IMR-90 (cell line): ENCODE results near the gene ACTL9. TPM values are rescaled to one million over a fixed set of nuclear protein-coding genes. Genes with fewer than 3 reads are reported as not detected.

Experiments used
- ATAC-seq: fragments of 200-7000 bp; cut with Tn5 transposase; 2 replicates; pipeline ENCODE4 v1.9.1; 2020; ENCODE audit warnings: low read depth, mild to moderate bottlenecking, moderate library complexity
- BruUV-seq: library from RNA; stranded (reverse); fragments of 400-500 nt; replicated peaks from 2 replicates; lab custom pipeline; 2021; lab: Mats Ljungman, UMichigan
- CTCF ChIA-PET: fragments of 300-600 bp; formaldehyde crosslinking; extraction: SDS; loops from one replicate; lab custom pipeline; 2021; ENCODE audit warnings: antibody characterized with exemption; lab: Yijun Ruan, JAX
- POLR2A ChIA-PET: fragments of 300-600 bp; sonication (Branson Sonifier 250); formaldehyde crosslinking; loops from one replicate; lab custom pipeline; 2022; ENCODE audit warnings: antibody characterized with exemption; ENCODE audit not compliant: unreplicated experiment; lab: Charles Lee
- DNase-seq: peaks from one replicate; pipeline ENCODE4 v3.0.0; 2013
- H2AFZ ChIP-seq: replicated peaks from 2 replicates; pipeline ENCODE3; 2013; ENCODE audit warnings: low read length, mild to moderate bottlenecking; ENCODE audit not compliant: poor library complexity
- H2AK5ac ChIP-seq: 2 replicates; pipeline ENCODE4 v1.6.1; 2013; ENCODE audit warnings: low read depth, low read length, inconsistent platforms
- H2AK9ac ChIP-seq: replicated peaks from 2 replicates; pipeline ENCODE3; 2013; ENCODE audit warnings: mild to moderate bottlenecking, low read depth, low read length, moderate library complexity; ENCODE audit not compliant: poor library complexity
- H2BK120ac ChIP-seq: 2 replicates; pipeline ENCODE4 v1.6.1; 2013; ENCODE audit warnings: low read depth, low read length, inconsistent platforms
- H2BK15ac ChIP-seq: 3 replicates; pipeline ENCODE4 v1.6.1; 2013; ENCODE audit warnings: low read depth, low read length, inconsistent platforms
- H2BK20ac ChIP-seq: 2 replicates; pipeline ENCODE4 v1.6.1; 2013; ENCODE audit warnings: low read depth, mild to moderate bottlenecking, inconsistent platforms, low read length, moderate library complexity
- H2BK5ac ChIP-seq: 2 replicates; pipeline ENCODE4 v1.6.1; 2013; ENCODE audit warnings: mild to moderate bottlenecking, low read depth, low read length, inconsistent platforms; ENCODE audit not compliant: poor library complexity, severe bottlenecking
- H3K14ac ChIP-seq: replicated peaks from 2 replicates; pipeline ENCODE4 v1.6.1; 2013; ENCODE audit warnings: low read depth, low read length, inconsistent platforms
- H3K18ac ChIP-seq: 2 replicates; pipeline ENCODE4 v1.6.1; 2013; ENCODE audit warnings: low read depth, low read length, control low read depth
- H3K23ac ChIP-seq: 2 replicates; pipeline ENCODE4 v1.6.1; 2013; ENCODE audit warnings: low read depth, low read length, inconsistent platforms
- H3K27ac ChIP-seq: 2 replicates; pipeline ENCODE4 v1.5.1; 2013; ENCODE audit warnings: mild to moderate bottlenecking, control low read depth, low read length; ENCODE audit not compliant: insufficient read depth
- H3K27me3 ChIP-seq: 2 replicates; pipeline ENCODE4 v1.6.1; 2013; ENCODE audit warnings: low read length; ENCODE audit not compliant: control insufficient read depth, insufficient read depth
- H3K36me3 ChIP-seq: 2 replicates; pipeline ENCODE4 v1.6.1; 2013; ENCODE audit warnings: low read length, mixed read lengths; ENCODE audit not compliant: control insufficient read depth, insufficient read depth
- H3K4ac ChIP-seq: 2 replicates; pipeline ENCODE4 v1.6.1; 2013; ENCODE audit warnings: low read depth, low read length, inconsistent platforms
- H3K4me1 ChIP-seq: 2 replicates; pipeline ENCODE4 v1.6.1; 2013; ENCODE audit warnings: low read length, mixed read lengths; ENCODE audit not compliant: control insufficient read depth, insufficient read depth
- H3K4me2 ChIP-seq: 2 replicates; pipeline ENCODE4 v1.6.1; 2013; ENCODE audit warnings: low read depth, mild to moderate bottlenecking, control low read depth, low read length, moderate library complexity
- H3K4me3 ChIP-seq: 2 replicates; pipeline ENCODE4 v1.5.1; 2013; ENCODE audit warnings: low read depth, mild to moderate bottlenecking, control low read depth, low read length, moderate library complexity; ENCODE audit not compliant: insufficient read depth
- H3K56ac ChIP-seq: 2 replicates; pipeline ENCODE4 v1.6.1; 2013; ENCODE audit warnings: low read length, inconsistent platforms; ENCODE audit not compliant: insufficient read depth; ENCODE audit errors: extremely low read depth
- H3K79me1 ChIP-seq, 2 experiments: 2 replicates each; pipeline ENCODE4 v1.6.1; 2013; ENCODE audit warnings: low read length in 2 of 2, inconsistent platforms in 1 of 2, low read depth in 1 of 2
- H3K9ac ChIP-seq: 2 replicates; pipeline ENCODE4 v1.6.1; 2013; ENCODE audit warnings: low read depth, low read length, control low read depth
- H3K9me1 ChIP-seq: 2 replicates; pipeline ENCODE4 v1.6.1; 2013; ENCODE audit warnings: low read length, inconsistent platforms; ENCODE audit not compliant: insufficient read depth
- H3K9me3 ChIP-seq: 2 replicates; pipeline ENCODE4 v1.6.1; 2013; ENCODE audit warnings: low read length; ENCODE audit not compliant: control insufficient read depth, insufficient read depth
- H4K20me1 ChIP-seq: 2 replicates; pipeline ENCODE4 v1.6.1; 2013; ENCODE audit warnings: low read length, inconsistent platforms; ENCODE audit not compliant: insufficient read depth
- H4K5ac ChIP-seq: 2 replicates; pipeline ENCODE4 v1.6.1; 2013; ENCODE audit warnings: mild to moderate bottlenecking, low read depth, low read length, control low read depth
- H4K8ac ChIP-seq, 2 experiments: 2 replicates each; pipeline ENCODE4 v1.6.1; 2013; ENCODE audit warnings: low read depth in 2 of 2, low read length in 2 of 2, control low read depth in 1 of 2, inconsistent platforms in 1 of 2
- H4K91ac ChIP-seq: 2 replicates; pipeline ENCODE4 v1.6.1; 2013; ENCODE audit warnings: low read depth, low read length, inconsistent platforms; ENCODE audit not compliant: insufficient read depth
- CEBPB ChIP-seq: IDR thresholded peaks from 2 replicates; pipeline ENCODE4 v1.6.1; 2012; ENCODE audit warnings: low read depth, low read length, improper control_type of control experiment
- CHD1 ChIP-seq: IDR thresholded peaks from 2 replicates; pipeline ENCODE4 v1.6.1; 2012; ENCODE audit warnings: low read depth, low read length, improper control_type of control experiment
- CTCF ChIP-seq: conservative IDR thresholded peaks from 2 replicates; pipeline ENCODE4 v1.5.1; 2012; ENCODE audit warnings: mild to moderate bottlenecking, low read depth, low read length, improper control_type of control experiment
- ELK1 ChIP-seq: fragments of 150-350 bp; IDR thresholded peaks from 2 replicates; pipeline ENCODE4 v1.6.1; 2016; ENCODE audit warnings: low read depth, mild to moderate bottlenecking, low read length, moderate library complexity, borderline replicate concordance
- MAFK ChIP-seq: IDR thresholded peaks from 2 replicates; pipeline ENCODE4 v1.6.1; 2012; ENCODE audit warnings: low read depth, low read length, improper control_type of control experiment
- MXI1 ChIP-seq: IDR thresholded peaks from 2 replicates; pipeline ENCODE4 v1.6.1; 2012; ENCODE audit warnings: low read depth, mild to moderate bottlenecking, low read length, moderate library complexity, borderline replicate concordance
- NFE2L2 ChIP-seq: fragments of 150-350 bp; IDR thresholded peaks from 2 replicates; pipeline ENCODE4 v1.6.1; 2016; ENCODE audit warnings: low read depth, mild to moderate bottlenecking, low read length
- POLR2A ChIP-seq: IDR thresholded peaks from 2 replicates; pipeline ENCODE4 v1.6.1; 2012; ENCODE audit warnings: mild to moderate bottlenecking, low read depth, low read length
- RAD21 ChIP-seq: IDR thresholded peaks from 2 replicates; pipeline ENCODE4 v1.6.1; 2012; ENCODE audit warnings: low read length, improper control_type of control experiment
- RCOR1 ChIP-seq: IDR thresholded peaks from 2 replicates; pipeline ENCODE4 v1.6.1; 2012; ENCODE audit warnings: mild to moderate bottlenecking, low read length, improper control_type of control experiment; ENCODE audit not compliant: insufficient replicate concordance
- RFX5 ChIP-seq: IDR thresholded peaks from 2 replicates; pipeline ENCODE4 v1.8.0; 2012; ENCODE audit warnings: low read depth, mild to moderate bottlenecking, low read length, moderate library complexity
- USF2 ChIP-seq: fragments of 150-350 bp; IDR thresholded peaks from 2 replicates; pipeline ENCODE4 v1.6.1; 2017; ENCODE audit warnings: mild to moderate bottlenecking, antibody characterized with exemption, low read length, low read depth
- WGBS, 2 experiments: methylation state at CpG; one replicate each; pipeline versions ENCODE4 v1.1.5 to v1.1.7; 2013; ENCODE audit warnings: missing lambda C conversion rate in 2 of 2; ENCODE audit not compliant: insufficient read length in 1 of 2; ENCODE audit errors: extremely low coverage in 2 of 2; 5-methylcytosine and 5-hydroxymethylcytosine counted together
- dilution Hi-C: fragments of 300-500 bp; cut with HindIII; formaldehyde crosslinking; loops from one replicate; pipeline ENCODE4 v1.14.3; 2018; ENCODE audit warnings: low sequenced_read_pairs; ENCODE audit not compliant: unreplicated experiment
- in situ Hi-C: fragments of 300-500 bp; cut with MboI; formaldehyde crosslinking; loops from 3 replicates; pipeline ENCODE4 v1.14.3; 2019; ENCODE audit warnings: low sequenced_read_pairs, inconsistent platforms, mixed read lengths
- intact Hi-C: fragments of 100-400 bp; cut with micrococcal nuclease; formaldehyde crosslinking; loops from 2 replicates; pipeline ENCODE4 v1.10.0; 2022
- polyA plus RNA-seq, 3 experiments: library from polyadenylated mRNA; depleted of rRNA; stranded (reverse); fragments of >200 nt; gene quantifications; 2 replicates each; pipeline ENCODE4 v1.2.3, GENCODE V29; 2012; ENCODE audit warnings: low replicate concordance in 1 of 3
- total RNA-seq: library from RNA; depleted of rRNA; stranded (reverse); fragments of >200 nt; gene quantifications from 2 replicates; pipeline ENCODE4 v1.2.3, GENCODE V29; 2012

The ACTL9 gene
- total and polyA plus RNA-seq, 2 of the 4 experiments (the other 2 are of a cell fraction), result not detected

- no peak overlapping the region for H2BK15ac ChIP-seq
- H2BK20ac ChIP-seq, result no peak overlapping the region
- ChIA-PET CTCF (no interaction called here), POLR2A (no interaction called here)
- no peak overlapping the region for H3K18ac ChIP-seq
- H3K27me3 ChIP-seq, result no peaks in the 10 kb centered on the region
- no peak overlapping the region for H3K23ac ChIP-seq
- H3K36me3 ChIP-seq, result no peaks in the 10 kb centered on the region
- no peak overlapping the region for H3K9ac ChIP-seq
- H2AK5ac ChIP-seq, result no peak overlapping the region
- no peaks in the 10 kb centered on the region for H3K9me1 ChIP-seq
- intact Hi-C loops, result no loop called here
- ATAC-seq, result no peak
- no peak overlapping the region for H3K4me3 ChIP-seq
- H3K9me3 ChIP-seq, result peaks cover 4% of the 10 kb centered on the region
- H3K79me1 ChIP-seq, result no peaks in the 10 kb centered on the region
- no peaks in the 10 kb centered on the region for H3K4me1 ChIP-seq
- TF ChIP-seq RAD21 (no peak), CTCF (no peak), RCOR1 (no peak), CEBPB (no peak), POLR2A (no peak), MAFK (no peak), NFE2L2 (no peak), ELK1 (no peak), RFX5 (no peak), USF2 (no peak), MXI1 (no peak), CHD1 (no peak)
- no peak overlapping the region for H4K91ac ChIP-seq
- no peak overlapping the region for H4K8ac ChIP-seq
- no peak overlapping the region for H4K5ac ChIP-seq
- H3K27ac ChIP-seq, result no peak overlapping the region
- dilution Hi-C loops, result no loop called here
- no peaks in the 10 kb centered on the region for H4K20me1 ChIP-seq
- H2AFZ ChIP-seq, result no peak overlapping the region
- in situ Hi-C loops, result no loop called here
- H3K14ac ChIP-seq, result no peak overlapping the region
- no TSS peak for BruUV-seq
- H3K4ac ChIP-seq, result no peak overlapping the region
- no peak overlapping the region for H2BK5ac ChIP-seq
- no peak overlapping the region for H3K56ac ChIP-seq
- no peak for DNase-seq
- WGBS, 2 experiments, result no CpG with 5 or more reads among the region's 5 CpGs
- no peak overlapping the region for H2BK120ac ChIP-seq
- no peak overlapping the region for H3K4me2 ChIP-seq
- H2AK9ac ChIP-seq, result no peak overlapping the region
These were observed 7.1 kb upstream of the ACTL9 start for GRCh38 chr19:8705742-8706141.
